ENCODE results near the gene TMCC1.

The TMCC1 gene

DNA sequence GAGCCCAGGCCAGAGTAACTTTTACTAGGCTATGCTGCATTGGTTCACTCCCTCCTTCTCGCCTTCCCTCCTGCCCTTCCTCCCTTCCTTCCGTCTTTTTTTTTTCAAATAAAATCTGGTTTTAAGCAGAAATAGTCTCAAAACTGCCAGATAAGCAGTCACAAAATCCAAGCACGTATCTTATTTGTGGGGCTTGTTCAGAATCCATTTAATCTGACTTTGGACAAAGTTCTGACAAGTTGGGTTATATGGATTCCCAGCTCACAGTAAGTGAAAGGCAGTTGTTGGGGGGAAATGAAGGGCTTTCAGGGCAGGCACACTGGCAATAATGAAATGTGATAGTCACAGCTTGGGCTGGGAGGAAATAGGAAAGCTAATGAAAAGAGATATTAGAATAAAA lies 255.0 kb downstream of the TMCC1 start:
- DNase-seq: no peak

GRCh38 chr3:129636082-129636481 lies 257.4 kb downstream of the TMCC1 start:
- no peak for DNase-seq

- DNase-seq: no peak
These were observed 257.9 kb downstream of the TMCC1 start for GRCh38 chr3:129635656-129636055.

DNA sequence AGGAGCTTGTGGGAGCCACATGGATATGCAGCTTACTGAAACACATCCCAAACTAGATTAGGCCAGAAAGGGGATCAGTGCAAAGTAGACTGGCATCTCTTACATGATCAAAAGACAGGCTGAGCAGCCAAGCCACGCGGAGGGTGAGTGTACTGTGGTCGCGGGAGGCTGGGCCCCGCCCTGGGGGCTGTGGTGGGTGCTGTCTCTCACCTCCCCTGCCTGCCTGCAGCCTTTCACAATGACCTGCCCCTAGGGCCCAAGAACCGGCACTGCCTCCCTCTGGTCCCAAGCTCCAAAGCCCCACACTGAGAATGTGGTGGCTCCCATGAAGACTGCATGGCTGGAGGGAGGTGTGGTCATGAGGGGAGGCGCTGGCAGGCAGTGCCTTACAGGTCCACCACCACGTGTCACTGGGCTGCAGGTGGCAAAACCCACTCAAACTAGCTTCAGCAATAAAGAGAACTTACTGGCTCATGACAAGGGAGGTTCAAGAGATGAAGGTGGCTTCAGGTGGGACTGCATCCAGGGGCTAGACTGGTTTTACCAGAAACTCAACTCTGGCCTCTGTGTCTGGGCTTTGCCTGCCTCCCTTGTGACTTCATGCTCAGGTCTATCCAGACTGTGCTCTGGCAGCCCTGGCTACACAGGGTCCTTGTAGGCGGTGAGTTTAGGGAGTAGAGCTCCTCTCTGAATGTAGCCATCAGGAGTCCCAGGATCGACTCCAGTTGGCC lies 259.6 kb downstream of the TMCC1 start:
- no peak for DNase-seq

DNA sequence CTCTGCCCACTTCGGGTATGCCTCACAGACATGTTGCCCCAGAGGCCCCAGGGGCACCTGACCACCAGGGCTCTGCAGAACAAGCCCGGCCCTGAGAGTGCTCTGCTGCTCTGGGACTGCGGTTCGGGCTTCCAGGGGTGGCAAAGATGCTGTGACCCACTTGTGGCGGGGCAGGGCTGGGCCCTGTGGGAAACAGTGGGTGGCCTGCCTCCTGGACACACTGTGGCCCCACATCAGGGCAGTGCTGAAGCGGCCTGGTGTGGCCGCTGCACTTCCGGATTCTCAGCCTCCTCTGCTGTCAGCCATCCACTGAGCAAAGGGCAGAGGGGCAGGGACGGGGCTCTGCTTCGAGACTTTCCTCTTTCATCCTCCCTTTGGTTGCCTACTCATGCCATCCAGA lies 260.5 kb downstream of the TMCC1 start:
- DNase-seq: no peak

DNA sequence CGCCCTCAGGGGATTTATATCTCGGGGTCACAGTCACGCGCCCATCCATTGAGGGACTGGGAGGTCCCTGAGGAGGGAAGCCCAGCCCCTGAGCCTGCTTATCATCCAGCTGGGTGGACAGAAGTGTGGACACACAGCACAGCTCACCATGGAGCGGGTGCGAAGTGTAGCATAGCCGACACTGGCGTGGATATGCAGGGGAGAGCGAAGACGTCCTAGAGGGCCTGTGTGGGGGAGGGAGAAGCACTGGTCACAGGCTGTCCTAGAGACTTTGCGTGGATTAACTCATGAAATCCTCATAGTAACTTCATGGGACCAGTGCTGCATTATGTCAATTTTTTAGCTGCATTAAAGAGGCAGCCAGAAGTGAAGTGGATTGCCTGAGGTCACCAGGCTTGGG lies 261.0 kb downstream of the TMCC1 start:
- DNase-seq: no peak

DNA sequence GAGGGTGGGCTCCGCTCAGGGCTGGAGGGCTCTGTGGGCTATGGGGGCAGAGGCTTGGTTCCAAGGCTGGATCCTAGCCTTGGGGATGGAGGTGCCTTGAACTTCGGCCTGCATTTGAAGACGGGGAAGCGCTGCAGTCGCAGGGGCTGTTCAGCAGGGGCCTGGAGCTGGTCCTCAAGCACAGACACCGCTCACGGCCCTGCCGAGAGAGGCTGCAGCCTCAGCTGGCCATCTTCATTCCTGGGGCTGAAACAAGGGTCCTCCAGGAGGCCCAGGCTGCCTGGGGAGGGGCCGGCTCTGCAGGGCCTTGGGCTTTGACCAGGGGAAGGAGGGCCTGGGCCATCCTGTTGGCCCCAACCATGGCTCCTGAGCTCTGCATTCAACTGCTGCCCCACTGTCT lies 261.5 kb downstream of the TMCC1 start:
- DNase-seq: no peak

DNA sequence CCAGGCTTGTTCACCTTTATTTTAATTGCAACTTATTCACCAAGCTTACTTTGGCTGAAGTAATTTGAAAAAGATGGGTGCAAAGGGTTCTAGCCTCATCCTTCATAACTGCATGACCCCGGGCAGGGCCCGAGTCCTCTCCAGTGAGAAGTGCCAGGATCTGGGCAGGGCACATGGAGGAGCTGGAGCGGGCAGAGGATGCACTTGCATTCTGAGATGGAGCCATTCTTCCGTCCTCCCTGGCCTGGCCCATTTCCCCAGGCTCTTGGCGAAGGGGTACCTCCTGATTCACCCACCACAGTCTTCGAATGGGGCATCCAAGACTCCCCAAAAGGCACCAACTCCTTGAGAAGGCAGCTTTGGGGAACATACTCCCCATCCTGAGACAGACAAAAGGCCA lies 264.5 kb downstream of the TMCC1 start:
- no peak for DNase-seq

DNA sequence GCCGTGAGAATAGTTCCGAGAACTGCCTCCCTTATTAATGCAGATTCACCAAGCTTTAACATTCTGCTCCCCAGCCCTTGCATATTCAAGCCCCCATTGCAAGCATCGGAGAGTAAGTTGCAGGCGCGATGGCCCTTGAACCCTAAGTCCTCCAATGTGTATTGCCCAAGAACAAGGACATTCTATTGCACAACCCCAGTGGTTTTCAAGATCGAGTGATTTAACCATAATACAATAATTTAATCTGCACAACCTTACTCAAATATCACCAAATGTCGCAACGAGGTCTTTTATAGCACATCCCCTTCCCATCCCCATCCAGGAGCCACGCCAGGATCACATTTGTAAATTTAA lies 265.4 kb downstream of the TMCC1 start:
- DNase-seq: no peak

- DNase-seq: peak; percentile 91
These were observed 266.0 kb downstream of the TMCC1 start for GRCh38 chr3:129627350-129628168.

DNA sequence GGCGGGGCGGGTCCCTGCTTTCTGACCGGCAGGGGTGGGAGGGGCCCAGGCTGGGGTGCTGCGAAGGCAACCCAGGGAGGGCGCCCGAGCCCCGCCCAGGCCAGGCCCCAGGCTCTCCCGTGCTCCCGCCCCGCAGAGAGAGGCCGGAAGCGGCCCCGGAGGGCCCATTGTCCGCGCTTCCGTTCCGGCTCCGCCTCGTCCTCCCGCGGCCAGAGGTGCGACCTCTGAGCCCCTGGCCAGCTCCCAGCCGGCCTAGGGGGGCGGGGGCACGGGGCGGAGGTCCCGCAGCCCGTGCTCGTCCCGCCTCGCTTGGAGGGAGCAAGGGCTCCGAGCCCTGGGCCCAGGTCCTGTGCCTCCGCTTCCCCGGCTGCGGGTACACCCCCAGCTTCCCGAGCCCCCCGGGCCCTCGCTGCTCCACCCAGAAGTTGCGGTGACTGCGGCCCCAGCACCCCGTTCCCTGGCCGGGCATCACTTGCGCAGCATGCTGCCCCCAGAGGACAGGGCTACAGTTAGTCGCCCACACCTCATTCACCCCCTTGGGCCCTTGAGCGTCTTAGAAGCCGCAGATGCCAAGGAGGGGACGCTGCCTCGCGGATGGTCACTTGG lies 266.7 kb downstream of the TMCC1 start:
- DNase-seq: peak; percentile 92

GRCh38 chr3:129625072-129625874 lies 268.2 kb downstream of the TMCC1 start:
- DNase-seq: no peak

DNA sequence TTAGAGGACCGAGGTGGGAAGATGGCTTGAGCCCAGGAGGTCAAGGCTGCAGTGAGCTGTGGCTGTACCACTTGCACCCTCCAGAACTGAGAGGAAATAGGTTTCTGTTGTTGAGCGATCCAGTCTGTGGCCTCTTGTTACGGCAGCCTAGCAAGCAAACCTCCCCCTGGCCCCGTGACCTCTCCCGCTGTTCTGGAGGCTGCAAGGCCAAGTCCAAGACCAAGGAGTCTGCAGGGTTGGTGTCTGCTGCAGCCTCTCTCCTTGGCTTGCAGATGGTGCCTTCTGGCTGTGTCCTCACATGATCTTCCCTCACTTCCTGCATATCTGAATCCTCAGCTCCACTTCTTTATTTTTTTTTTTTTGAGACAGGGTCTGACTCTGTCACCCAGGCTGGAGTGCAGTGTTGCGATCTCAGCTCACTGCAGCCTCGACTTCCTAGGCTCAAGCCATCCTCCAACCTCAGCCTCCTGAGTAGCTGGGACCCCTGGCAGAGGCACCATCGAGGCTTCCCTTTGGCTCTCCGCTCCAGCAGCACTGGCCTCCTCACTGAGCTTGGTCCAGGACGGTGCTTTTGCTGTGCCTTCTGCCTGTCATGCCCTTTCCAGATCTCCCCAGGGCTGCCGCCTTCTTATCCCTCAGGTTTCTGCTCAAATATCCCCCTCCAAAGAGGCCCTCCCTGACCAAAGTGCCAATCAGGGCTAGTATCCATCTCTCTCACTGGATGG lies 269.0 kb downstream of the TMCC1 start:
- DNase-seq: no peak

DNA sequence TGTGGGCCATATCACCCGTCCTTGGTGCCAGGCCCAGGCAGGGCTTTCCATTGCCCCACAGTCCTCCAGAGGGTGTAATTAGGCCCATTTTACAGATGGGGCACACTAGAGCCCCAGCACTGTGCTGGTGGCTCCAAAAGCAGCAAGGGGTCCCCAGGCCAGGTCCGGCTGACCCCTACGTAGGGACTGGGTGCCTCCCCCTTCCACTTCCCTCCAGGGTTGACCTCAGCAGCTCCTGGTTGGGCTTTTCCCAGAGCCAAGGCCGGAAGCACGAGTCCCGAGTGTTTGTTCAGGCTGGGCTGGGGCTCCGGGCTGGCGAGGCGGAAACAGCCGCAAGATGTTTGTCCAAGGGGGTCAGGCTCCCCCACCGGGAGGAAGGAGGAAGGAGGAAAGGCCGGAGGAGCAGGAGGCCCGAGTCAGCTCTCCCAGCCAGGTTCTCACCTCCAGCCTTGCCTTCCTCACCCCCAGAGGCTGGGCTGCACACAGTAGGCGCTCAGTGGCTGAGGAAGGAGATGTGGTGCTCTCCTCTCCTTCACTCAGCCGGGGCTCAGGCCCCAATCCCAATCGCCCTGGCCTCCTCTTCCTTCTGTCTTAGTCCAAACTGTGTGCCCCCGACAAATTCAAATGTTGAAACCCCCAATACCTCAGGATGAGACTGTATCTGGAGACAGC lies 269.9 kb downstream of the TMCC1 start:
- no peak for DNase-seq

GRCh38 chr3:129622933-129623332 lies 270.6 kb downstream of the TMCC1 start:
- no peak for DNase-seq

DNA sequence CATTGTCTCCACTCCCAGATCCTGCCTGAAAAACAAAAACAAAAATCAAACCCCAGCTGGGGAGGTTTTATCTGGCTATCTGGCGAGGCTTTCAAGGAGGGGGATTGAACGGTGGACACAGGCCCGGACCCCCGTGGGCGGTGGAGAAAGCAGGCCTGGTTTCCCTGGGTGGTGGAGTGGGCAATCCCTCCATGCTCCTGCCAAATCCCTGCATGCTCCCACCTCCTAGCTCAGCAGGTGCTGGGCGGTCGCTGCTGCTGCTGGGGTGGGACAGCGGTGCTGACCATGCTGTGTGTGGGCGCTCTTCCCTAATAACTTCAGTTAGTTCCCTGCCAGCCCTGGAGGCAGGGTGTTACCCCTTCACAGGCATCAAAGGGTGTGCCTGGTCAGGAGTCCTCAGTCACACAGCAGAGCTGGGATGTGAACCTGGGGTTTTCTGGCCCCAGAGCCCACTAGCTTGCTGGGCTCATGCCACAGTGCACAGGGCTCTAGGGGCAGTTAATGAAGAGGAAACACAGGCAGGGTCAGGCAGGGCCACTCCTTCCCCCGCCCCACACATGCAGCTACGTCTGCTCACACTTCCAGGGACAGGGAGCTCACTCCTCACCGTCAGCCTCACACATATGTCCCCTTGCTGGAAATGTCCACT lies 271.2 kb downstream of the TMCC1 start:
- no peak for DNase-seq

GRCh38 chr3:129621626-129622225 lies 271.8 kb downstream of the TMCC1 start:
- DNase-seq: no peak

DNA sequence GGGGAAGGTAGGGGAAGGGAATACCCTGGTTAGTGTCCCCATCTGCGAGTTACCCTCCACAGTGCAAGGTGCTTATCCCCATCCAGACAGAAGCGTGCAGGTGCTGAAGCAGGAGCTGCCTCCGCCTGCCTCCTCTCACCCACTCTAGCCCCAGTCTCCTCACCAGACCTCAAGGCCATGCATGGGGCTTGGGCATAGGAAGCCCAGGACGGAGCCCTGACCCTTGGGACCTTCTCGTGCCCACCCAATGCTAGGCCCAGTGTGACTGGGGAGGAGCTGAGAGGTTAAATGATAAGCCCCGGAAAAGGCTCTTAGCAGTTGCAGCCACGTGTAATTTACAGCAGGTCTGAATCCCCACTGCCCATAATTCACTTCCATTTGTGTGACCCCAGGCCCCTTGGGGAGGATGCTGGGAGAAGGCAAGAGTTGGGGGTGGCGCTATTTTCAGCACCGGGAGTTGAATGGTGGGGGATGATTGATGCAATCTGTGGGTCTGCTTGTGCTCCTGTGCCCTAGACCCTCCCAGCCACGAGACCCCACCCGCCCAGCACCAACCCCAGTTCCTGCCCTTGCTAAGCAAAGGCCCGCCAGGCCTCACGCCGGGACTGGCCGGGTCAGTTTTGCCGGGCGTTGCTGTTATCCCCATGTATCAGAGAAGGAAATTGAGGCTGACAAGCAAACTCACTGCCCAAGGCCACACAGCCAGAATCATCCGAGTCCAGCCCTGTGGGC lies 272.5 kb downstream of the TMCC1 start:
- no peak for DNase-seq

DNA sequence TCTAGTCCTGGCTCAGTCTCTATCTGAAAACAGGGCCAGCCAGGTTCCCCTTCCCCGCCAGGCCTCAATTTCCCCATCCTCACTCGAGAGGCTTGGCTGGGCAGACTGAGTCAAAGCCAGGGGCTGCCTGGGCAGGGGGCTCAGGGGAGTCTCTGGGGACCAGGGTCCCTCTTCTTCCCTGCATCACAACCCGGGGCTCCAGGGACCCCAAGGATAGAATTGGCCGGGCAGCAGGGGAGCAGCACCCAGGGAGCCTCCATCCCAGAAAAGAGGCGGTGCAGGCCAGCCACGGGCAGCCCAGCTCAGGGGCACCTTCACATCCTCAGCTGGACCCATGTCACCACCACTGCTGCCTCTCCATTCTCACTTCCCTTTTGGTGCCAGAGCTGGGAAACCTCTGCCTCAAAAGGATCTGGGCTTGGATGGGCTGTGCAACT lies 273.8 kb downstream of the TMCC1 start:
- DNase-seq: no peak
